Activated T-helper 2 cell treated with anti-CD3 and anti-CD28 coated beads, Interferon-gamma antibody, Interleukin-2, Interleukin-4, amounts not matched to agents 10 μg/mL and 5 μg/mL and 100 μg/mL, durations not matched to agents 14 hours and 24 hours and 36 hours (primary cell): ENCODE results near the gene CHSY3. TPM values are rescaled to one million over a fixed set of nuclear protein-coding genes. Genes with fewer than 3 reads are reported as not detected.

Experiments
- DNase-seq: peaks from one replicate; pipeline ENCODE4 v3.0.0; 2021; ENCODE audit warnings: low spot score
- H3K27ac Mint-ChIP-seq: one replicate; pipeline ENCODE4 v1.8.0; 2021; ENCODE audit warnings: mixed read lengths
- H3K27me3 Mint-ChIP-seq: one replicate; pipeline ENCODE4 v1.8.0; 2021; ENCODE audit warnings: low read depth, mixed read lengths
- H3K36me3 Mint-ChIP-seq: one replicate; pipeline ENCODE4 v1.8.0; 2021; ENCODE audit warnings: low read depth, mixed read lengths
- H3K4me1 Mint-ChIP-seq: one replicate; pipeline ENCODE4 v1.8.0; 2021; ENCODE audit warnings: low read depth, mixed read lengths
- H3K4me3 Mint-ChIP-seq: one replicate; pipeline ENCODE4 v1.8.0; 2021; ENCODE audit warnings: low read depth, mild to moderate bottlenecking, moderate library complexity, mixed read lengths
- H3K9me3 Mint-ChIP-seq: one replicate; pipeline ENCODE4 v1.8.0; 2021; ENCODE audit warnings: mixed read lengths
- intact Hi-C: fragments of 100-400 bp; cut with micrococcal nuclease; formaldehyde crosslinking; loops from one replicate; pipeline ENCODE4 v1.15.1; 2023
- total RNA-seq: library from RNA; stranded (reverse); gene quantifications from 2 replicates; pipeline ENCODE4 v1.2.3, GENCODE V29; 2022

CHSY3 gene
- total RNA-seq, 1 donor from 2014 or later, result not detected

DNA sequence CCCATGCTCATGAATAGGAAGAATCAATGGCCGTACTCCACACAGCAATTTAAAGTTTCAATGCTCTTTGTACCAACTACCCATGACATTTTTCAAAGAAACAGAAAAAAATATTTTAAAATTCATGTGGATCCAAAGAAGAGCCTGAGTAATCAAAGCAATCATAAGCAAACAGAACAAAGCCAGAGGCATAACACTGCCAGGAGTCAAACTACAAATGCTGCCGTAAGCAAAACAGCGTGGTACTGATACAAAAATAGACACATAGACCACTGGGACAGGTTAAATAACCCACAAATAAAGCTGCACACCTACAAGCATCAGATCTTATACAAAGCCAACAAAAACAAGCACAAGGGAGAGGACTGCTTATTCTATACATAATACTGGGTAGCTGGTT, 107.7 kb downstream of the CHSY3 start:
- intact Hi-C loops, result no loop called here
- DNase-seq, result no peak
- H3K4me1 Mint-ChIP-seq, result no peaks in the 10 kb centered on the region
- no peaks in the 10 kb centered on the region for H3K9me3 Mint-ChIP-seq
- H3K4me3 Mint-ChIP-seq, result no peak overlapping the region
- H3K27me3 Mint-ChIP-seq, result no peaks in the 10 kb centered on the region
- H3K27ac Mint-ChIP-seq, result no peak overlapping the region
- H3K36me3 Mint-ChIP-seq, result no peaks in the 10 kb centered on the region

DNA sequence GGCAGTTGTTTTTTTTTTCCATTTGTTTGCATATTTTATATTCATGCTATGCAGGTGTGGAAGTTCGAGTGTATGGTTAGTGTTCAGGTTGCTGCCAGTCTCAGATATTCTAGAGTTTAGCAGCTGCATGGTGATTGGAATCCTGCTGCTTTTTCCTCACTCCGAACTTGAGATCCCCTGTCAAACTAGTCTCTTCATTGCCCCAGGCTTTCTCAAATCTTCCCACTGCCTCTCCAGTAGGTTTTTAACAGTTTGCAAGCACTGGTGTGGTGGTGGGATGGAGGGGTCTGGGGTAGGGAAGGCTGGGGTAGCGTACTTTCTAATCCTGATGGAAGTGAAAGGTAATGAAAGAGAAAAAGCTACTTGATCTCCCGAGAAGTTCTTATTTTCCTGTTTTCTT, 112.9 kb downstream of the CHSY3 start:
- intact Hi-C loops, result no loop called here
- Mint-ChIP-seq H3K36me3 (no peaks in the 10 kb centered on the region), H3K27ac (no peak overlapping the region), H3K4me1 (no peaks in the 10 kb centered on the region), H3K27me3 (no peaks in the 10 kb centered on the region), H3K4me3 (no peak overlapping the region), H3K9me3 (no peaks in the 10 kb centered on the region)
- no peak for DNase-seq

- no peaks in the 10 kb centered on the region for H3K27me3 Mint-ChIP-seq
- no peak overlapping the region for H3K27ac Mint-ChIP-seq
- no peak overlapping the region for H3K4me3 Mint-ChIP-seq
- no peaks in the 10 kb centered on the region for H3K4me1 Mint-ChIP-seq
- H3K9me3 Mint-ChIP-seq, result no peaks in the 10 kb centered on the region
- H3K36me3 Mint-ChIP-seq, result no peaks in the 10 kb centered on the region
- no peak for DNase-seq
- intact Hi-C loops, result no loop called here
These were observed 114.4 kb downstream of the CHSY3 start for GRCh38 chr5:130018641-130019040.

DNA sequence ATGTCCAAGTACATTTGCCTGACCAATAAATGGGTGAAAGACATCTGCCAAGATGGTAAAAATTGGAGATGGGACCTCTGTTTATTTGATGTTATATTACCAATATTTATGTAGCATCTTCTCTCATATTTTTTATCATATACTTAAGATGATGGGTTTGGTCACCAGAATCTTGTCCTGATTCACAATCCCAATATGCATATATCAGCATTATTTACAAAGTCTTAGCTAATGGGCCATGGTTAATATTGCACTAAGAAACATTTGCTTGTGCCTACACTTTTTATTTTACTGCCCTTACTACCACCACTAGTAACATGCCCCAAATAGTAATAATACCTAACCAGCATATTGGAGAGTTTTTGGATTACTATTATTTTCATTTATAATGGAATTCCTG, 116.7 kb downstream of the CHSY3 start:
- Mint-ChIP-seq H3K9me3 (no peaks in the 10 kb centered on the region), H3K36me3 (no peaks in the 10 kb centered on the region), H3K4me3 (no peak overlapping the region), H3K4me1 (no peaks in the 10 kb centered on the region), H3K27me3 (no peaks in the 10 kb centered on the region), H3K27ac (no peak overlapping the region)
- no peak for DNase-seq
- intact Hi-C loops, result no loop called here

- H3K9me3 Mint-ChIP-seq, result no peaks in the 10 kb centered on the region
- no peaks in the 10 kb centered on the region for H3K4me1 Mint-ChIP-seq
- DNase-seq, result no peak
- no peak overlapping the region for H3K4me3 Mint-ChIP-seq
- H3K27me3 Mint-ChIP-seq, result no peaks in the 10 kb centered on the region
- intact Hi-C loops, result no loop called here
- H3K27ac Mint-ChIP-seq, result no peak overlapping the region
- H3K36me3 Mint-ChIP-seq, result no peaks in the 10 kb centered on the region
These were observed 117.6 kb downstream of the CHSY3 start for GRCh38 chr5:130021876-130022275.

- intact Hi-C loops, result no loop called here
- Mint-ChIP-seq H3K4me3 (no peak overlapping the region), H3K9me3 (no peaks in the 10 kb centered on the region), H3K4me1 (no peaks in the 10 kb centered on the region), H3K27ac (no peak overlapping the region), H3K36me3 (no peaks in the 10 kb centered on the region), H3K27me3 (no peaks in the 10 kb centered on the region)
- DNase-seq, result no peak
These were observed 119.3 kb downstream of the CHSY3 start for GRCh38 chr5:130023604-130024003.

DNA sequence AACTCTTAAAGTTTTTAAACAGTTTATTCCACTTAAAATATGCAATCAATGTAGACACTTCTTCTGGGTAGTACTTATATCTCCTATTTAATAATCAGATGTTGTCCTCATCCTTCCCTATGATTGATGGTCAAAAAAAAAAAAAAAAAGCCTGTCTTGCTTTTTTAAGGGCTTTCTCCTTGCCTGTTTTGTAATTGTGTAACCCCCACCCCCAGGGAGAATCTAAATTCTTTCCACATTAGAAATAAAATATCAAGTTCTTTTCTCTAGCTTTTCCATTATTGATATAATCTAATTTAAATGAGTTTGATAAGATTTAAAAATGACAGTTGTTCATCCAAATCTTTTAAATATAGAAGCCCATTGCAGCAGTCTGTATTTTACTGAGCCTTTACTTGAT, 119.7 kb downstream of the CHSY3 start:
- Mint-ChIP-seq H3K27me3 (no peaks in the 10 kb centered on the region), H3K4me3 (no peak overlapping the region), H3K36me3 (no peaks in the 10 kb centered on the region), H3K4me1 (no peaks in the 10 kb centered on the region), H3K27ac (no peak overlapping the region), H3K9me3 (no peaks in the 10 kb centered on the region)
- intact Hi-C loops, result no loop called here
- DNase-seq, result no peak

- H3K9me3 Mint-ChIP-seq, result no peaks in the 10 kb centered on the region
- intact Hi-C loops, result no loop called here
- H3K4me1 Mint-ChIP-seq, result no peaks in the 10 kb centered on the region
- H3K27ac Mint-ChIP-seq, result no peak overlapping the region
- H3K27me3 Mint-ChIP-seq, result no peaks in the 10 kb centered on the region
- no peak overlapping the region for H3K4me3 Mint-ChIP-seq
- no peaks in the 10 kb centered on the region for H3K36me3 Mint-ChIP-seq
- no peak for DNase-seq
These were observed 121.2 kb downstream of the CHSY3 start for GRCh38 chr5:130025511-130025910.

GRCh38 chr5:130032807-130033206, 128.5 kb downstream of the CHSY3 start:
- no peaks in the 10 kb centered on the region for H3K27me3 Mint-ChIP-seq
- no peaks in the 10 kb centered on the region for H3K36me3 Mint-ChIP-seq
- H3K9me3 Mint-ChIP-seq, result no peaks in the 10 kb centered on the region

GRCh38 chr5:130034566-130035210, 130.4 kb downstream of the CHSY3 start:
- H3K4me1 Mint-ChIP-seq, result no peaks in the 10 kb centered on the region
- H3K27me3 Mint-ChIP-seq, result no peaks in the 10 kb centered on the region
- DNase-seq, result no peak
- no peak overlapping the region for H3K4me3 Mint-ChIP-seq
- no peak overlapping the region for H3K27ac Mint-ChIP-seq
- H3K9me3 Mint-ChIP-seq, result no peaks in the 10 kb centered on the region
- intact Hi-C loops, result no loop called here
- no peaks in the 10 kb centered on the region for H3K36me3 Mint-ChIP-seq

More at GRCh38 chr5:130032807-130033206, 128.5 kb downstream of the CHSY3 start:
- intact Hi-C loops, result no loop called here
- Mint-ChIP-seq H3K4me1 (no peaks in the 10 kb centered on the region), H3K27ac (no peak overlapping the region), H3K4me3 (no peak overlapping the region)
- DNase-seq, result no peak

GRCh38 chr5:130035388-130035787, 131.1 kb downstream of the CHSY3 start:
- H3K36me3 Mint-ChIP-seq, result no peaks in the 10 kb centered on the region
- intact Hi-C loops, result no loop called here
- H3K4me3 Mint-ChIP-seq, result no peak overlapping the region
- no peaks in the 10 kb centered on the region for H3K9me3 Mint-ChIP-seq
- no peak overlapping the region for H3K27ac Mint-ChIP-seq
- H3K27me3 Mint-ChIP-seq, result no peaks in the 10 kb centered on the region
- H3K4me1 Mint-ChIP-seq, result no peaks in the 10 kb centered on the region
- no peak for DNase-seq

GRCh38 chr5:130037905-130038304, 133.6 kb downstream of the CHSY3 start:
- intact Hi-C loops, result no loop called here
- H3K4me1 Mint-ChIP-seq, result no peaks in the 10 kb centered on the region
- no peaks in the 10 kb centered on the region for H3K27me3 Mint-ChIP-seq
- H3K9me3 Mint-ChIP-seq, result no peaks in the 10 kb centered on the region
- no peaks in the 10 kb centered on the region for H3K36me3 Mint-ChIP-seq
- no peak overlapping the region for H3K4me3 Mint-ChIP-seq
- no peak for DNase-seq
- no peak overlapping the region for H3K27ac Mint-ChIP-seq

DNA sequence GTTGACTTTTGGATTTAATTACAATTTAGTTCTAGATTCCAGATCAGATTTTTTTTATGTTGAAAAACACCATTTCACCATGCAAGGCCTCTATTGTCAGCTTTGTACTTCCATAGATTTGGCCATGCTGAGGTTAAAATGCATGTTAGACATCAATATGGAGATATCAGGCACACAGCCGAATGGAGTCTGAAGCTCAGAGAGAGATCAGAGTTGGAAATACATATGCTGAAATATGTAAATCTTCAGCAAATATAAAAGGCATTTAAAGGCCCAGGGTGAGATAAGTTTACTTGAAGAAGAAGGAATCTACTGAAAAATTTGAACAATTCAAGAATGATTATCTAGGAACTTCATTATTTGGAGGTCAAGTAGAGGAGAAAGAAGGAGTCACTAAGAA, 139.6 kb downstream of the CHSY3 start:
- DNase-seq, result no peak
- no peaks in the 10 kb centered on the region for H3K27me3 Mint-ChIP-seq
- no peaks in the 10 kb centered on the region for H3K9me3 Mint-ChIP-seq
- intact Hi-C loops, result no loop called here
- H3K4me3 Mint-ChIP-seq, result no peak overlapping the region
- H3K27ac Mint-ChIP-seq, result no peak overlapping the region
- H3K4me1 Mint-ChIP-seq, result no peaks in the 10 kb centered on the region
- no peaks in the 10 kb centered on the region for H3K36me3 Mint-ChIP-seq

DNA sequence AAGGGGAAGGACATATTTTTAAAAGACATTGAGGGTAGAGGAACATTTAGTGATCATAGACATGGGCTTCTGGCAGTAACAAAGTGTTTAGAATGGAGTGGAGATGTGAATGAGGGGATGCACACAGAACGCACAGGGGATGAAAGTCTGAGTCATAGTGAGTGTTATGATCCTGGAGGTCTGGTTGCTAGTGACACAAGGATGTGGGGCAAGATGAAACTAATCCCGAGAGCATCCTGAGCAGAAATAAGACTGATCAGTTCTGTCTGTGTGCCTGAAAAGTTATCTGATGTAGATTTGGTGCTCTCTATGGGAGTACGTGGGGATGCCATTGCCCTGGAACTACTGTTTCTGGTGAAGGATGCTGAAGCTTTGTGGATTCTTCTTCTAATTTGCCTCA, 141.1 kb downstream of the CHSY3 start:
- no peak overlapping the region for H3K27ac Mint-ChIP-seq
- DNase-seq, result no peak
- intact Hi-C loops, result no loop called here
- H3K9me3 Mint-ChIP-seq, result no peaks in the 10 kb centered on the region
- no peaks in the 10 kb centered on the region for H3K36me3 Mint-ChIP-seq
- H3K4me3 Mint-ChIP-seq, result no peak overlapping the region
- no peaks in the 10 kb centered on the region for H3K4me1 Mint-ChIP-seq
- H3K27me3 Mint-ChIP-seq, result no peaks in the 10 kb centered on the region
